Trophoblast cell (in vitro differentiated cells and primary cell): ENCODE data around the gene CEP164.

Source experiments
- DNase-seq, 2 donors: peaks; one replicate each; pipeline ENCODE4 v3.0.0-alpha.2; 2016
- H2AFZ ChIP-seq: 2 replicates; pipeline ENCODE4 v1.6.1; 2013; ENCODE audit warnings: low read length, moderate library complexity, mild to moderate bottlenecking; ENCODE audit not compliant: insufficient read depth, poor library complexity
- H2AK5ac ChIP-seq: 2 replicates; pipeline ENCODE4 v1.6.1; 2013; ENCODE audit warnings: mild to moderate bottlenecking, low read length
- H2BK120ac ChIP-seq: 2 replicates; pipeline ENCODE4 v1.6.1; 2013; ENCODE audit warnings: low read length, mild to moderate bottlenecking, moderate library complexity; ENCODE audit not compliant: insufficient read depth, poor library complexity
- H2BK12ac ChIP-seq: 2 replicates; pipeline ENCODE4 v1.6.1; 2013; ENCODE audit warnings: mild to moderate bottlenecking, low read length, moderate library complexity
- H2BK5ac ChIP-seq: 2 replicates; pipeline ENCODE4 v1.6.1; 2013; ENCODE audit warnings: low read length, low read depth, moderate library complexity, mild to moderate bottlenecking; ENCODE audit not compliant: poor library complexity
- H3K14ac ChIP-seq: 2 replicates; pipeline ENCODE4 v1.6.1; 2013; ENCODE audit warnings: mild to moderate bottlenecking, low read length
- H3K18ac ChIP-seq: 2 replicates; pipeline ENCODE4 v1.6.1; 2013; ENCODE audit warnings: mild to moderate bottlenecking, low read length
- H3K23ac ChIP-seq: 2 replicates; pipeline ENCODE4 v1.6.1; 2013; ENCODE audit warnings: low read length
- H3K27ac ChIP-seq: 2 replicates; pipeline ENCODE4 v1.5.1; 2013; ENCODE audit warnings: low read depth, mild to moderate bottlenecking, inconsistent platforms, low read length, moderate library complexity
- H3K27me3 ChIP-seq: 2 replicates; pipeline ENCODE4 v1.6.1; 2013; ENCODE audit warnings: inconsistent platforms, mild to moderate bottlenecking, low read length, moderate library complexity; ENCODE audit not compliant: insufficient read depth
- H3K36me3 ChIP-seq, 2 experiments: 1 replicate in 1 of 2; 2 replicates in 1 of 2; pipeline ENCODE4 v1.6.1; 2013; ENCODE audit warnings: low read length in 2 of 2, mild to moderate bottlenecking in 2 of 2, moderate library complexity in 1 of 2; ENCODE audit not compliant: insufficient read depth in 2 of 2, control insufficient read depth in 1 of 2
- H3K4ac ChIP-seq: 2 replicates; pipeline ENCODE4 v1.6.1; 2013; ENCODE audit warnings: low read depth, mild to moderate bottlenecking, low read length, moderate library complexity
- H3K4me1 ChIP-seq, 2 experiments: 1 replicate in 1 of 2; 2 replicates in 1 of 2; pipeline ENCODE4 v1.6.1; 2013; ENCODE audit warnings: low read length in 2 of 2, mild to moderate bottlenecking in 2 of 2, moderate library complexity in 1 of 2; ENCODE audit not compliant: insufficient read depth in 2 of 2, control insufficient read depth in 1 of 2
- H3K4me2 ChIP-seq: 2 replicates; pipeline ENCODE4 v1.6.1; 2013; ENCODE audit warnings: inconsistent platforms, mild to moderate bottlenecking, low read length, moderate library complexity
- H3K4me3 ChIP-seq: 2 replicates; pipeline ENCODE4 v1.5.1; 2013; ENCODE audit warnings: mild to moderate bottlenecking, low read depth, low read length, inconsistent platforms
- H3K79me1 ChIP-seq: one replicate; pipeline ENCODE4 v1.6.1; 2013; ENCODE audit warnings: low read length
- H3K79me2 ChIP-seq: 2 replicates; pipeline ENCODE4 v1.6.1; 2013; ENCODE audit warnings: low read length, mild to moderate bottlenecking; ENCODE audit not compliant: control insufficient read depth, insufficient read depth, poor library complexity
- H3K9ac ChIP-seq: 2 replicates; pipeline ENCODE4 v1.6.1; 2013; ENCODE audit warnings: mild to moderate bottlenecking, low read length
- H3K9me3 ChIP-seq: 2 replicates; pipeline ENCODE4 v1.6.1; 2013; ENCODE audit warnings: low read depth, mild to moderate bottlenecking, control low read depth, inconsistent platforms, low read length; ENCODE audit not compliant: insufficient read depth
- H4K12ac ChIP-seq: 2 replicates; pipeline ENCODE4 v1.6.1; 2013; ENCODE audit warnings: low read depth, mild to moderate bottlenecking, low read length, moderate library complexity
- H4K8ac ChIP-seq: 2 replicates; pipeline ENCODE4 v1.6.1; 2013; ENCODE audit warnings: low read depth, mild to moderate bottlenecking, low read length, moderate library complexity
- H4K91ac ChIP-seq: one replicate; pipeline ENCODE4 v1.6.1; 2013; ENCODE audit warnings: low read depth, mild to moderate bottlenecking, low read length, moderate library complexity
- WGBS: extraction: QIAGEN DNeasy Blood & Tissue Kit; methylation state at CpG from one replicate; pipeline ENCODE4 v1.1.7; 2013; ENCODE audit warnings: missing lambda C conversion rate; ENCODE audit not compliant: insufficient read length, insufficient coverage; ENCODE audit errors: extremely low coverage; 5-methylcytosine and 5-hydroxymethylcytosine counted together

The CEP164 gene

DNA sequence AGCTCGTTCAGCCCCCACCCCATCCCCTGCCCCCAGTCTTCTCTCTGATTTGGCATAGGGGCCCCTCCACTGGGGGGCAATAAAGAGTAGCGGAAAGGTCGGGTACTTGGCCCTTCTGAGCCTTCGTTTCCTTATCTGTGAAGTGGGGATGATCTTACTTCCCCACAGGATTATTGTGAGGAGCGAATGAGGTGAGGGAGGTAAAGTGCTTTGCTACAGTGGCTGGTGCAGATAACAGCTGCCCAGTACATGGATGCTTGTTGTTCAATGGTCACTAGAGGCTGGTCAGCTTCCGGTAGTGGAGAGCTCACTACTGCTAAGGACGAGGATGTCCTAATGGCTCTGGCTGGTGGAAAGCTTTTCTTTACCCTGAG, 101.2 kb downstream of the CEP164 start:
- Histone ChIP-seq H4K91ac (no peak overlapping the region), H3K18ac (no peak overlapping the region), H2BK12ac (no peak overlapping the region), H3K4me3 (no peak overlapping the region), H3K79me1 (no peaks in the 10 kb centered on the region), H3K4ac (no peak overlapping the region), H3K36me3 (no peaks in the 10 kb centered on the region), H3K27me3 (no peaks in the 10 kb centered on the region), H3K4me1 (no peaks in the 10 kb centered on the region), H2BK5ac (no peak overlapping the region), H2BK120ac (no peak overlapping the region), H2AK5ac (no peak overlapping the region), H2AFZ (no peak overlapping the region), H3K4me2 (no peak overlapping the region), H3K14ac (no peak overlapping the region), H4K12ac (no peak overlapping the region), H3K79me2 (no peaks in the 10 kb centered on the region), H4K8ac (no peak overlapping the region), H3K9ac (no peak overlapping the region), H3K9me3 (no peaks in the 10 kb centered on the region), H3K27ac (no peak overlapping the region), H3K23ac (no peak overlapping the region)
- no peak for DNase-seq
- WGBS, result no CpG with 5 or more reads among the region's 7 CpGs

GRCh38 chr11:117430293-117430955, 102.8 kb downstream of the CEP164 start:
- H3K4me1 ChIP-seq, result no peaks in the 10 kb centered on the region
- H3K36me3 ChIP-seq, result no peaks in the 10 kb centered on the region
- no peak overlapping the region for H3K27ac ChIP-seq
- H3K23ac ChIP-seq, result no peak overlapping the region
- H2BK12ac ChIP-seq, result no peak overlapping the region
- no peak overlapping the region for H3K4me2 ChIP-seq
- DNase-seq, result no peak
- no peaks in the 10 kb centered on the region for H3K9me3 ChIP-seq
- no peak overlapping the region for H2AFZ ChIP-seq
- H2BK120ac ChIP-seq, result no peak overlapping the region
- H3K4me3 ChIP-seq, result no peak overlapping the region
- H2AK5ac ChIP-seq, result no peak overlapping the region
- no peak overlapping the region for H3K9ac ChIP-seq
- no peaks in the 10 kb centered on the region for H3K79me1 ChIP-seq
- H4K12ac ChIP-seq, result no peak overlapping the region
- no peaks in the 10 kb centered on the region for H3K79me2 ChIP-seq
- H3K18ac ChIP-seq, result no peak overlapping the region
- H2BK5ac ChIP-seq, result no peak overlapping the region
- no peak overlapping the region for H4K8ac ChIP-seq
- no peak overlapping the region for H4K91ac ChIP-seq
- H3K4ac ChIP-seq, result no peak overlapping the region
- no peak overlapping the region for H3K14ac ChIP-seq
- no CpG with 5 or more reads among the region's 15 CpGs for WGBS
- no peaks in the 10 kb centered on the region for H3K27me3 ChIP-seq

- Histone ChIP-seq H3K79me2 (no peaks in the 10 kb centered on the region), H3K14ac (no peak overlapping the region), H3K4ac (no peak overlapping the region), H2BK5ac (no peak overlapping the region), H4K12ac (no peak overlapping the region), H4K91ac (no peak overlapping the region), H3K4me1 (no peaks in the 10 kb centered on the region), H3K36me3 (no peaks in the 10 kb centered on the region), H3K4me3 (no peak overlapping the region), H3K4me2 (no peak overlapping the region), H3K27ac (no peak overlapping the region), H4K8ac (no peak overlapping the region), H2AK5ac (no peak overlapping the region), H2BK120ac (no peak overlapping the region), H3K9ac (no peak overlapping the region), H2BK12ac (no peak overlapping the region), H3K18ac (no peak overlapping the region), H3K79me1 (no peaks in the 10 kb centered on the region), H3K27me3 (no peaks in the 10 kb centered on the region), H3K9me3 (no peaks in the 10 kb centered on the region), H2AFZ (no peak overlapping the region), H3K23ac (no peak overlapping the region)
- WGBS, result no CpG with 5 or more reads among the region's 7 CpGs
- no peak for DNase-seq
Observed at GRCh38 chr11:117431436-117431835, 103.8 kb downstream of the CEP164 start.

DNA sequence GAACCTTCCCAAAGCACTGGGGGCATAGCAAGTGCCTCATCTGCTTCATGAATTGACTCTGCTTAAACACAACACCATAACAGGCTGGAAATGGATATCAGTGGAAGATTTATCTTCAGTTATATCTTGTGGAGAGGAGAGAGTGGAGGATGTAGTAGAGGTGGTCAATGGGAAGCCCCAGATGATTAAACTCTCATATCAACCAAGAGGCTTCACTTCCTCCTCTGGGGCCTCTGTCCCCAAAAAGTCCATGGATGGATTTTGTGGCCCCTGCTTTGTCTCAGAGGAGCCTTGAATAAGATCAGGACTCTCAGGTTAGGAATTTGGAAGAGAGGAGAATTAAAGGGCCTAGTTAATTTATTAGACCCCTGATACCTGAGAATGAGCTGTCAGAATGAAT, 106.1 kb downstream of the CEP164 start:
- Histone ChIP-seq H3K9me3 (no peaks in the 10 kb centered on the region), H4K91ac (no peak overlapping the region), H4K12ac (no peak overlapping the region), H3K27ac (no peak overlapping the region), H3K9ac (no peak overlapping the region), H2BK120ac (no peak overlapping the region), H3K14ac (no peak overlapping the region), H3K4me3 (no peak overlapping the region), H3K18ac (no peak overlapping the region), H3K36me3 (no peaks in the 10 kb centered on the region), H2AFZ (no peak overlapping the region), H2AK5ac (no peak overlapping the region), H3K4ac (no peak overlapping the region), H3K79me2 (no peaks in the 10 kb centered on the region), H3K4me2 (no peak overlapping the region), H4K8ac (no peak overlapping the region), H2BK12ac (no peak overlapping the region), H3K79me1 (no peaks in the 10 kb centered on the region), H3K23ac (no peak overlapping the region), H3K4me1 (no peaks in the 10 kb centered on the region), H3K27me3 (no peaks in the 10 kb centered on the region), H2BK5ac (no peak overlapping the region)
- no peak for DNase-seq
